Trophoblast cell (in vitro differentiated cells and primary cell): ENCODE measurements around the gene SFT2D2.

Source experiments
- DNase-seq, 2 donors: peaks; one replicate each; pipeline ENCODE4 v3.0.0-alpha.2; 2016
- H2AFZ ChIP-seq: 2 replicates; pipeline ENCODE4 v1.6.1; 2013; ENCODE audit warnings: low read length, moderate library complexity, mild to moderate bottlenecking; ENCODE audit not compliant: insufficient read depth, poor library complexity
- H2AK5ac ChIP-seq: 2 replicates; pipeline ENCODE4 v1.6.1; 2013; ENCODE audit warnings: mild to moderate bottlenecking, low read length
- H2BK120ac ChIP-seq: 2 replicates; pipeline ENCODE4 v1.6.1; 2013; ENCODE audit warnings: low read length, mild to moderate bottlenecking, moderate library complexity; ENCODE audit not compliant: insufficient read depth, poor library complexity
- H2BK12ac ChIP-seq: 2 replicates; pipeline ENCODE4 v1.6.1; 2013; ENCODE audit warnings: mild to moderate bottlenecking, low read length, moderate library complexity
- H2BK5ac ChIP-seq: 2 replicates; pipeline ENCODE4 v1.6.1; 2013; ENCODE audit warnings: low read length, low read depth, moderate library complexity, mild to moderate bottlenecking; ENCODE audit not compliant: poor library complexity
- H3K14ac ChIP-seq: 2 replicates; pipeline ENCODE4 v1.6.1; 2013; ENCODE audit warnings: mild to moderate bottlenecking, low read length
- H3K18ac ChIP-seq: 2 replicates; pipeline ENCODE4 v1.6.1; 2013; ENCODE audit warnings: mild to moderate bottlenecking, low read length
- H3K23ac ChIP-seq: 2 replicates; pipeline ENCODE4 v1.6.1; 2013; ENCODE audit warnings: low read length
- H3K27ac ChIP-seq: 2 replicates; pipeline ENCODE4 v1.5.1; 2013; ENCODE audit warnings: low read depth, mild to moderate bottlenecking, inconsistent platforms, low read length, moderate library complexity
- H3K27me3 ChIP-seq: 2 replicates; pipeline ENCODE4 v1.6.1; 2013; ENCODE audit warnings: inconsistent platforms, mild to moderate bottlenecking, low read length, moderate library complexity; ENCODE audit not compliant: insufficient read depth
- H3K36me3 ChIP-seq, 2 experiments: 1 replicate in 1 of 2; 2 replicates in 1 of 2; pipeline ENCODE4 v1.6.1; 2013; ENCODE audit warnings: low read length in 2 of 2, mild to moderate bottlenecking in 2 of 2, moderate library complexity in 1 of 2; ENCODE audit not compliant: insufficient read depth in 2 of 2, control insufficient read depth in 1 of 2
- H3K4ac ChIP-seq: 2 replicates; pipeline ENCODE4 v1.6.1; 2013; ENCODE audit warnings: low read depth, mild to moderate bottlenecking, low read length, moderate library complexity
- H3K4me1 ChIP-seq, 2 experiments: 1 replicate in 1 of 2; 2 replicates in 1 of 2; pipeline ENCODE4 v1.6.1; 2013; ENCODE audit warnings: low read length in 2 of 2, mild to moderate bottlenecking in 2 of 2, moderate library complexity in 1 of 2; ENCODE audit not compliant: insufficient read depth in 2 of 2, control insufficient read depth in 1 of 2
- H3K4me2 ChIP-seq: 2 replicates; pipeline ENCODE4 v1.6.1; 2013; ENCODE audit warnings: inconsistent platforms, mild to moderate bottlenecking, low read length, moderate library complexity
- H3K4me3 ChIP-seq: 2 replicates; pipeline ENCODE4 v1.5.1; 2013; ENCODE audit warnings: mild to moderate bottlenecking, low read depth, low read length, inconsistent platforms
- H3K79me1 ChIP-seq: one replicate; pipeline ENCODE4 v1.6.1; 2013; ENCODE audit warnings: low read length
- H3K79me2 ChIP-seq: 2 replicates; pipeline ENCODE4 v1.6.1; 2013; ENCODE audit warnings: low read length, mild to moderate bottlenecking; ENCODE audit not compliant: control insufficient read depth, insufficient read depth, poor library complexity
- H3K9ac ChIP-seq: 2 replicates; pipeline ENCODE4 v1.6.1; 2013; ENCODE audit warnings: mild to moderate bottlenecking, low read length
- H3K9me3 ChIP-seq: 2 replicates; pipeline ENCODE4 v1.6.1; 2013; ENCODE audit warnings: low read depth, mild to moderate bottlenecking, control low read depth, inconsistent platforms, low read length; ENCODE audit not compliant: insufficient read depth
- H4K12ac ChIP-seq: 2 replicates; pipeline ENCODE4 v1.6.1; 2013; ENCODE audit warnings: low read depth, mild to moderate bottlenecking, low read length, moderate library complexity
- H4K8ac ChIP-seq: 2 replicates; pipeline ENCODE4 v1.6.1; 2013; ENCODE audit warnings: low read depth, mild to moderate bottlenecking, low read length, moderate library complexity
- H4K91ac ChIP-seq: one replicate; pipeline ENCODE4 v1.6.1; 2013; ENCODE audit warnings: low read depth, mild to moderate bottlenecking, low read length, moderate library complexity
- WGBS: extraction: QIAGEN DNeasy Blood & Tissue Kit; methylation state at CpG from one replicate; pipeline ENCODE4 v1.1.7; 2013; ENCODE audit warnings: missing lambda C conversion rate; ENCODE audit not compliant: insufficient read length, insufficient coverage; ENCODE audit errors: extremely low coverage; 5-methylcytosine and 5-hydroxymethylcytosine counted together

The SFT2D2 gene

DNA sequence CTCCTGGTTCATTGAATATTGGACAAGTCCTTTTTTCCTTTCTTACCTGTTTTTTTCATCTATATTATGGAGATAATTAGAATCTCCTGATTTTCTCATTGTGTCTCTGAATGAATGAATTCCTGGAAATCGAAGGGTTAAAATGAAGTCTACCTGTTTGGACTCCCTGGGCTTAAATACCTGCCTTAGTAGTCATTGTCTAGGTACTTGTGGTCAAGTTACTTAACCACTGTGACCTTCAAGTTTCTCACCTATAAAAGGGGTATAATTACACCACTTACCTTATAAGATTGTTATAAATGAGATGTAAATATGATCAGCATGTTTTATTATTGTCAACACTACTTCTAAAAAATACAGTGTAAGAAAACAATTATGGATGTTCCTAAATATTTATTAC lies 45.8 kb downstream of the SFT2D2 start:
- no peak overlapping the region for H4K12ac ChIP-seq
- no peak overlapping the region for H3K18ac ChIP-seq
- no peaks in the 10 kb centered on the region for H3K9me3 ChIP-seq
- H4K8ac ChIP-seq = no peak overlapping the region
- no peaks in the 10 kb centered on the region for H3K36me3 ChIP-seq
- peak in 1 of 2 donors; percentile 15 for DNase-seq
- no CpG with 5 or more reads among the region's 1 CpG for WGBS
- H3K14ac ChIP-seq = no peak overlapping the region
- H3K4me3 ChIP-seq = no peak overlapping the region
- H2AFZ ChIP-seq = no peak overlapping the region
- H2BK120ac ChIP-seq = no peak overlapping the region
- H3K4me1 ChIP-seq = no peaks in the 10 kb centered on the region
- no peaks in the 10 kb centered on the region for H3K79me1 ChIP-seq
- H3K23ac ChIP-seq = no peak overlapping the region
- no peaks in the 10 kb centered on the region for H3K27me3 ChIP-seq
- no peaks in the 10 kb centered on the region for H3K79me2 ChIP-seq
- H3K27ac ChIP-seq = no peak overlapping the region
- H2AK5ac ChIP-seq = no peak overlapping the region
- H3K4me2 ChIP-seq = no peak overlapping the region
- H2BK5ac ChIP-seq = no peak overlapping the region
- no peak overlapping the region for H2BK12ac ChIP-seq
- no peak overlapping the region for H3K9ac ChIP-seq
- H3K4ac ChIP-seq = no peak overlapping the region
- H4K91ac ChIP-seq = no peak overlapping the region

- Histone ChIP-seq H3K27me3 (no peaks in the 10 kb centered on the region), H3K9me3 (no peaks in the 10 kb centered on the region), H2BK5ac (no peak overlapping the region), H4K12ac (no peak overlapping the region), H3K79me1 (no peaks in the 10 kb centered on the region), H3K18ac (no peak overlapping the region), H2BK120ac (no peak overlapping the region), H3K14ac (no peak overlapping the region), H3K4me3 (no peak overlapping the region), H2AK5ac (no peak overlapping the region), H2BK12ac (no peak overlapping the region), H2AFZ (no peak overlapping the region), H3K36me3 (no peaks in the 10 kb centered on the region), H4K91ac (no peak overlapping the region), H3K9ac (no peak overlapping the region), H3K27ac (no peak overlapping the region), H3K4ac (no peak overlapping the region), H3K4me1 (no peaks in the 10 kb centered on the region), H3K4me2 (no peak overlapping the region), H4K8ac (no peak overlapping the region), H3K23ac (no peak overlapping the region), H3K79me2 (no peaks in the 10 kb centered on the region)
- DNase-seq = no peak
- no CpG with 5 or more reads among the region's 1 CpG for WGBS
Observed at GRCh38 chr1:168273575-168273974, 47.8 kb downstream of the SFT2D2 start.

DNA sequence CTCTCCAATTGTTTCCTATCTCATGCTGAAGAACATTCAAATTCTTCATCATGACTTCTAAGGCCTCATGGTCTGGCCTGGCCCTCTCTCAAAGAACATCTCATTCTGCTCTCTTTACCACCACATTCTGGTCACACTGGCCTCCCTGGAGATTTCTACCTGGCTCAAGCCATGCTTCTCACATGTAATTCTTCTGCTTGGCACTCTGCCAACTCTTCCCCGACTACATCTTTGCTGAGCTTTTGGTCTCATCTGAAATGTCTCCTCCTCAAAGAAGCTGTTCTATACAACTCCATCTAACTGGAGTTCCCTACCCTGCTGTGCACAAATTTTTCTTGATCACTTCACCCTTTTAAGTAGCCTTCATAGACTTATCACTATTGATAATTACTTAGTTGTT lies 53.4 kb downstream of the SFT2D2 start:
- H3K79me2 ChIP-seq = no peaks in the 10 kb centered on the region
- WGBS = no CpG with 5 or more reads among the region's 1 CpG
- H3K23ac ChIP-seq = no peak overlapping the region
- H2BK5ac ChIP-seq = no peak overlapping the region
- H3K4me1 ChIP-seq = no peaks in the 10 kb centered on the region
- no peak overlapping the region for H3K4me3 ChIP-seq
- H3K9me3 ChIP-seq = no peaks in the 10 kb centered on the region
- no peaks in the 10 kb centered on the region for H3K36me3 ChIP-seq
- H2AFZ ChIP-seq = no peak overlapping the region
- H3K27me3 ChIP-seq = no peaks in the 10 kb centered on the region
- H3K4me2 ChIP-seq = no peak overlapping the region
- H3K27ac ChIP-seq = no peak overlapping the region
- no peak overlapping the region for H2AK5ac ChIP-seq
- H3K18ac ChIP-seq = no peak overlapping the region
- no peak overlapping the region for H2BK120ac ChIP-seq
- no peak overlapping the region for H4K8ac ChIP-seq
- H3K9ac ChIP-seq = no peak overlapping the region
- no peak overlapping the region for H3K14ac ChIP-seq
- no peak overlapping the region for H3K4ac ChIP-seq
- H4K12ac ChIP-seq = no peak overlapping the region
- H4K91ac ChIP-seq = no peak overlapping the region
- no peak overlapping the region for H2BK12ac ChIP-seq
- no peaks in the 10 kb centered on the region for H3K79me1 ChIP-seq
- DNase-seq = no peak

- H3K27me3 ChIP-seq = no peaks in the 10 kb centered on the region
- no peak within 1 kb of the TSS for H3K4ac ChIP-seq
- no peak for DNase-seq
Observed at GRCh38 chr1:168280296-168280927, 54.6 kb downstream of the SFT2D2 start, which contains the start of gene TBX19. TSS of gene TBX19 (plus strand) at chr1:168280877. CDS start at chr1:168281091, 214 bp downstream.

More at GRCh38 chr1:168280296-168280927, 54.6 kb downstream of the SFT2D2 start, which contains the start of gene TBX19:
- H3K27ac ChIP-seq = no peak within 1 kb of the TSS
- H2AFZ ChIP-seq = no peak within 1 kb of the TSS
- no peak within 1 kb of the TSS for H3K23ac ChIP-seq
- H3K9me3 ChIP-seq = no peaks in the 10 kb centered on the region
- no peak within 1 kb of the TSS for H3K4me2 ChIP-seq
- no CpG with 5 or more reads among the region's 7 CpGs for WGBS
- no peaks in the 10 kb centered on the region for H3K79me1 ChIP-seq
- H2BK120ac ChIP-seq = no peak within 1 kb of the TSS
- H2BK12ac ChIP-seq = no peak within 1 kb of the TSS
- no peaks in the 10 kb centered on the region for H3K4me1 ChIP-seq
- H4K12ac ChIP-seq = no peak within 1 kb of the TSS
- H3K18ac ChIP-seq = no peak within 1 kb of the TSS
- H3K14ac ChIP-seq = no peak within 1 kb of the TSS
- H4K91ac ChIP-seq = no peak within 1 kb of the TSS
- H3K36me3 ChIP-seq = no peaks in the 10 kb centered on the region
- no peak within 1 kb of the TSS for H3K9ac ChIP-seq
- no peak within 1 kb of the TSS for H2AK5ac ChIP-seq
- H4K8ac ChIP-seq = no peak within 1 kb of the TSS
- no peak within 1 kb of the TSS for H2BK5ac ChIP-seq
- H3K4me3 ChIP-seq = no peak within 1 kb of the TSS
- H3K79me2 ChIP-seq = no peaks in the 10 kb centered on the region
